ENCODE measurements around the gene RNF183.
"Not testable (repeated sequence)": the region's sequence is repeated elsewhere in the genome, so short reads cannot be mapped to it uniquely, and the experiment has no call there.

The RNF183 gene

DNA sequence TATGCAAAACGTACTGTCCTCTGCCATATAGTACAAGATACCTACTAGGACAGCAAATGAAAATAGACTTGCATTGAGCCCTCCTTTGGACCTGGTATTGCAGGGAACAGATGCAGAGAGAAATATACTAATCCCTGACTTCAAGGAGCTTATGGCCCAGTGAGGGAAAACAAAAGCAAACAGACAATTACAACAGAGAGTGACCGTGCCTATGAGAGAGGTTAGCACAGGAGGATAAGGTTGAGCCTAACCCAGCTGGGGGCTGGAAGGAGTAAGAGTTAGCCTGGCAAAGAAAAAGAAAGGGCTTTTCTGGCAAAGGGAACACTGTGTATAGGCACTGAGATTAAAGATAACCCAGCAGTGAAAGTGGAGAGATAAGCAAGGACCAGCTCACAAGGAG is 33.3 kb downstream of the RNF183 start:
- DNase-seq: no peak

DNA sequence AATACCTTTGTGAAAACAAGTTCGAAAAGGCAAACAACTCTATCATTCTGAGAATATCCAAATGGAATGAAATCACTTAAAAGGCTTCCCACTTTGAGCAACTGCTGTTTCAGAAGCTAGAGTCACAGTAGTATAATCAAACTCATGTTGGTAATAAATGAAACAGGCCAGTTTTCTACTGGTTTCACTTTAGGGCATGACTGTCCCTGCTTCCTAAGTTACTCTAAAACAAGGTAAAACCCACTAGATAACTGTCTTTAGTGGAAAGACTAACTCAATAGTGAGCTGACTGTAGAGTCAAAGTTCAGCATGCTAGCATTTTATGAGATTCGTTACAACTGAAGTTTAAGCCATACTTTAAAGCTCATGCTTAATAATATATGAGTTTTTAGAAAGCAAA is 33.8 kb downstream of the RNF183 start:
- no peak for DNase-seq

DNA sequence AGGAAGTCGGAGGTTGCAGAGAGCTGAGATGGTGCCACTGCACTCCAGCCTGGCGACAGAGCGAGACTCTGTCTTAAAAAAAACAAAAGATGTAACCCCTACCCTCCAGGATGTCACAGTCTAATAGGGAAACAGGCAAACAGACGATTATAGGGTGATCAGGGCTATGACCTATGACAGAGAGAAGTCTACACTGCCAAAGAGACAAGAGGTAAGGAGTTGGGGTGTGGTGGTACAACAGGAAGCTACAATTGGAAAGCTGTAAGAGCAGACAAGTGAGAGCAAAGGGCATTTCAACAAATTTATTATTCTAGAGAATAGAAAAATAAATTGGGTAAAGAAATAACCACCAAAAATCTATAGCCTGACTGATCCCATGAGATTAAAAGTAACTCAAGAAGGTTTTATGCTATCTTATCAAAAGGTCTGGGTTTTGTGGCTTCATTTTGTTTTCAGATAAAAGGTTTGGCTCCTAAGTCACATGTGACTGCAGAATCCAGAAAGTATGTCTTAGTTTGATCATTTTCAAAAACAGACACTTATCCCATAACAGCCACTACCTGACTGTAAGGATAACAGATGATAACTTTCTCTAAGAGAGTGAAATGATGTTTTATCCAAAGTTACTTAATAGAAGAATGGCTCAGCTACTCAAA is 35.1 kb downstream of the RNF183 start:
- no peak for DNase-seq

DNA sequence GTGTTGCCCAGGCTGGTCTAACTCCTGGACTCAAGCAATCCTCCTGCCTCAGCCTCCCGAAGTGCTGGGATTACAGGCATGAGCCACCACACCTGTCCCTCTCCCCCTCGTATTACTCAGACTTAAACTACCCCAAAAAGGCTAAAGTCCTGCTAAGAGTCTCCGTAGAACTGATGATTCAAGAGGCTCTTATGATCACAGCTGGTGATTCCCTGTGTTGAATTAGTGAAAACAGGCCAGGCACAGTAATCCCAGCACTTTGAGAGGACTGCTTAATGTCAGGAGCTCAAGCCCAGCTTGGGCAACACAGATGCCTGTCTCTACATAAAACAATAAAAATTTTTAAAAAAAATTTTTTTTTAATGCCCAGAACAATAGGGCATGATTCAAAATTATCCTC is 37.0 kb downstream of the RNF183 start:
- no peak for DNase-seq

DNA sequence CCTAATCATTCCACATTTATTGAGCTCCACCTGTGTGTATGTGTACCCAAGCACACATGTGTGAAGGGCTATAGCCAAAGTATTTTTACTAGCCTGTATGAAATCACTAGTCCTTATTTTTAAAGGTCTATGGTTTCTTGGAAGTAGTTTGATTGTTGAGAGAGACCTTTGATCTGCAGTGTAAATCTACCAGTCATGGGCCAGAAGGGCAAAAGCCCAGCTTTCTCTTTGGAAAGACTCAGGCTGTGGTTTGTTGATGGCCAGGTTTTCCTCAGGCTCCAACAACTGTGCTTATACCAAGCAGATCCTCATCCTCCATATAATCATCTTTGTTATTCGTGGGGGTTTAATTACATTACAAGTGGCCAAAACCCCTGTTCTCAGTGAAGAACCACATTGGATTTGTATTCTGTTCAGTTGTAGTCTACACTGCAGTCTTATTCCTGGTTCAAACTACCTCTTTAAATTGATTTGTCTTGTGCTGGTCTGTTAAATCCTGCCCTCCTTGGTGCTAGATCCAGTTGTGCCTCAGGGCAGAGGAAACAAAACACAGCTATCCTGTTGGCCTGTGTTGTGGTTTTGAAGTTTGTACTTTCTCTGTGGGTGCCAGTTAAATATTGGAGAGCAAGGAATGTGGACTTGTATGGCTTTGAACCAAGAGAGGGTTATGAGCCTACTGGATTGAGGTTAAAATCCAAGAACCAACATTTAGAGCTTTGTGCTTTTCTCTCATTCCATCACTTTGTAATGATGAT is 41.1 kb downstream of the RNF183 start:
- no peak for DNase-seq

DNA sequence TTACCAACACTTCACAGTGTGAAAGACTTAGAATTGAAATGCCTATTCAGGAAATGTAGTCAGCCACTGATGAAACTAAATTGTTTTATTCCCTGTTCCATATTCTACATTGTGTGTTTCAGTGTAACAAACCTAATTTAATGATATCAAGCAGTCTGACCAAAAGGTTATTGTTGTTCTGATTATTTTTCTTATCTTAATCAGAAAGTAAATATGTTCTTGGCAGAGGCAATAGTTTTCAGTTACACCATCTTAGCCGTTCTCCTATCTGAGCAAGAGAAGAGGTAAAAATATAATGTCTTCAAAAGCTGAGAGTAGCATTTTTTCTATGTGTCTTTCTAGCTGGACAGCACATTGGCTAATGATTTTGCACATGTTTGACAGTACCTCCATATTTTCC is 44.9 kb downstream of the RNF183 start:
- no peak for DNase-seq

DNA sequence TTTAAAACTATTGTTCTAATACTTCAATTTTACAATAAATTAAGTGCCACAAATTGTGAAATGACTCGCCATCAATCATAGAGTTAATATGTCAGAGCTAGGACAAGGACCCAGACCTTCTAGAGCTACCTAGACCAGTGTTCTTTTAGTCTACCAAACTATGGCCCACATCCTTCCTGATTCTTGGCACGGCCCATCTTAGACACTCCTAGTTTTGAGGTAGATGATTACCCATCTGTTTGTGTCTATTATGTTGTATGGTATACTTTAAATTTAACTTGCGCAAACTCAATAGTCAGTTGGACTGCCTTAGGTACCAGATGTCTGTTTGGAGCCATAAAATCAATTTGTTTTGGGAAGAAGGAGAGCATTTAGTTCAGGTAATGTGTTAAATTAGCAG is 45.3 kb downstream of the RNF183 start:
- no peak for DNase-seq

DNA sequence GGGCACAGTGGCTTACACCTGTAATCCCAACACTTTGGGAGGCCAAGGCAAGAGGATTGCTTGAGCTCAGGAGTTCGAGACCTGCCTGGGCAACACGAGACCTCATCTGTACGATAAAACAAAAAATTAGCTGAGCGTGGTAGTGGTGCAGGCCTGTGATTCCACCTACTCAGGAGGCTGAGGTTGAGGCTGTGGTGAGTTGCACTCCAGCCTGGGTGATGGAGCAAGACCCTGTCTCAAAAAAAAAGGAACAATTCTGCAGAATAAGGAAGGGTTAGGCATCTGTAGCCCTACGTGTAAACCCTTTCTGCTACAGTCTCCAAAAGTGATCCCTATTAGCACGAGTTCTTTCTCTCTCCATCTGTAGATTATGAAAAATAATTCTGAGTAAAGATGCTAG is 47.7 kb downstream of the RNF183 start:
- DNase-seq: no peak

DNA sequence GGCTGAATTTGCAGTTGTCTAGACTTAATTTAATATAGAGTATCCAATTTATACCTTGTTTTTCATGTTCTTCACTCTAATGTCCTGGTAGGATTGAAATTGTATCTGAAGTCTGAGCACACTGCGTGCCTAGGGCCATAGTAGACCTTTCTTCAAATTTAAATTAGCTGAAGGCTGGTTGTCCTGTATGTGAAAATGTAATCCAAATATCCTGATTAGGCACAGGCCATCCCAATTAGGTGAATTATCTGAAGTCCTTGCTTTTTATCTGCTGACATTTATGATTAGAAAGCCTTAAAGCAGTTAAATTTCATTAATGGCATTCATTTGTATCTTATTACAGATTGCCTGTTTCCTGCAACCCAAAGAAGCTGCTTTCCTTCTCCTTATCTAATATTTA is 48.2 kb downstream of the RNF183 start:
- no peak for DNase-seq

DNA sequence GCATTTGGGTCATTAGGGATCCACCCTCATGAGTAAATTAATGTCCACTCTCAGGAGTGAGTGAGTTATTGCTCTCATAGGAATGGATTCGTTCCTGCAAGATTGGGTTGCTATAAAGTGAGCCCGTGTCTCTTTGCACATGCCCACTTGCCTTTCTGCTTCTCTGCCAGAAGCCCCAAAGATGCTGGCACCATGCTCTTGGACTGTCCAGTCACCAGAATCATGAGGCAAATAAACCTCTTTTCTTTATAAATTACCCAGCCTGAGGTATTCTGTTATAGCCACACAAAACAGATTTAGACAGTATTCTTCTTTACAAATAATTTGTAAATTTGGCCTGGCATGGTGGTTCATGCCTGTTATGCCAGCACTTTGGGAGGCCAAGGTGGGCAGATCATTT is 52.4 kb downstream of the RNF183 start:
- no peak for DNase-seq

DNA sequence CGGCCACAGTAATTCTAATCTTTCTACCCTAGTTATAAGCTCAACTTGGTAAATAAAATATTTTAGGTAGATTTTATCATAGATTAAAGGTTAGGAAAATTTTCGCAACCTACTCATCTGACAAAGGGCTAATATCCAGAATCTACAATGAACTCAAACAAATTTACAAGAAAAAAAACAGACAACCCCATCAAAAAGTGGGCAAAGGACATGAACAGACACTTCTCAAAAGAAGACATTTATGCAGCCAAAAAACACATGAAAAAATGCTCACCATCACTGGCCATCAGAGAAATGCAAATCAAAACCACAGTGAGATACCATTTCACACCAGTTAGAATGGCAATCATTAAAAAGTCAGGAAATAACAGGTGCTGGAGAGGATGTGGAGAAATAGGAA is 53.5 kb downstream of the RNF183 start:
- not testable (repeated sequence) for DNase-seq

DNA sequence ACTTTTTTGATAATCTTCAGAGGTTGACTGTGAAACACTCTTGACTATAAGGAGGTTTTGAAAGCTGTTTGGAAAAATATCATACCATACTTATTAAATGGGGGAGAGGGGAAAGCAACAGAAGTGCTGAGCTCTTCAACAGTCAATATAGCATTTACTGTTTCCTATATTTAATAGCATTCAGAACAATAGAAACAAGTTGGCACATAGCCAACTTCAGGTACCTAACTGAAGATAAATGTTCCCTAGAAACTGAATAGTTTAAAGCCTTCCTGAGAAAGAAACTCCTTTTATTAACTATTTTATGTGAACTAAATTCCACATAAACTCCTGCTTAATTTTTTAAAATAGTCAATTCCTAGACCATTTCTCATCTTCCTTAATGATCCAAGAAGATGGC is 55.5 kb downstream of the RNF183 start:
- no peak for DNase-seq

Measured in activated gamma-delta T cell treated with Interleukin-2 at 50 U/mL for 16 hours (primary cell).